Measurements from ENCODE around the gene BCL2.

BCL2 gene

GRCh38 chr18:63131959-63132818, 187.4 kb downstream of the BCL2 start:
- no peak for DNase-seq

DNA sequence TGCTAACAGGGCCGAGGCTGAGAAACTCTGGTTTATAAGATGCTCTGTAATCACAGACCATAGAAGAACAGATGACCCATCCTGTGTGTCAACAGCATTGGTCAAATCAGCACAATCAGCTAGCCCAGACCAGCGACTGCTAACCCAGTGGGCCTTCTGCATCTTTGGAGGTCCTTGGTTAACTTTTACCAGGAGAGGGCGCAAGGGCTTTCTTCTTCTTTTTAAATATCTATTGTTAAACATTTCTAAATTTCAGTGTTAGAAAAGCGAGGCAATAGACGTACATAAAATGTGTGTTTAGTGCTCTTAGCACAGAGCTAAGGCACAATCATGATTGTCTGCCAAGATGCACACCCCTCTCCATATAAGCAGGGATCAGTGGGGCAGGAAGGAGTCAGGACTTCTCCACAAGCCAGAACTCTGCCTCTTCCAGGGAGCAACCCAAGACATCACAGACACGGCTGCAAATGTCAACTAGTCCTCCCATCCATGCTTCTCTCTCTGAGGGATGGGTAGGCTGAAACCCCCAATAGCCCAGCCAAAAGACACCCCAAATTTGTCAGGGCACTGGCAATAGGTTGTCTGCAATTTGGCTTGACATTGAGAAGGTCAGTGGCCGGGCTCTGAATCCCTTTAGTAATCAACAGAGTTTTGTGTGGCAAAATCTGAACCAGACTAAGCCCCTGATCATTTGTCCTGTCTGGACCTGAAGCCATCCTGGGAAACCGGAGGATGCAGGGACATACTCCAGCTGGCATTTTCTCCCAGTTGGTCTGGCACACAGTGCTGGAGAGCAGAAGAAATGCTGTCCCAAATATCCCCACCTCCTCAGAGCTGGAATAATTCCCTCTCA, 188.2 kb downstream of the BCL2 start:
- DNase-seq, result peak; percentile 41

DNA sequence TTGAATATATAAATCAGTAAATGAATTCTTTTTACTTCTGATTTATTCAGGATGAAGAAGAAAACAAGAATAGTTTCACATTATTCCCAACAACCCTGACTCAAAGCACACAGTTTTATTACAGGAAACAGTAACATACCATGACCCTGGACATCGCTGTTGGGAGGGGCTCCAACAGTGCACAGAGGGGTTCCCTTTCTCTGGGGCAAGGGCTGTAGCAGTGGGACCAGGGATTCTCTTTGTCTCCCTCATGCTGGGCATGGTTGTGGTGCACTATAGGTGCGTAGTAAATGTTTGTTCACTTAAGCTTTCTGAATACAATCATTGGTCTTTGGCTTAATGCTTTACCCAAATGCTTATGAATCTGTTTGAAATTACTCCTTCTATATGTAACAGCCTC, 189.4 kb downstream of the BCL2 start:
- no peak for DNase-seq

- DNase-seq, result no peak
Observed at GRCh38 chr18:63128237-63128974, 191.2 kb downstream of the BCL2 start.

DNA sequence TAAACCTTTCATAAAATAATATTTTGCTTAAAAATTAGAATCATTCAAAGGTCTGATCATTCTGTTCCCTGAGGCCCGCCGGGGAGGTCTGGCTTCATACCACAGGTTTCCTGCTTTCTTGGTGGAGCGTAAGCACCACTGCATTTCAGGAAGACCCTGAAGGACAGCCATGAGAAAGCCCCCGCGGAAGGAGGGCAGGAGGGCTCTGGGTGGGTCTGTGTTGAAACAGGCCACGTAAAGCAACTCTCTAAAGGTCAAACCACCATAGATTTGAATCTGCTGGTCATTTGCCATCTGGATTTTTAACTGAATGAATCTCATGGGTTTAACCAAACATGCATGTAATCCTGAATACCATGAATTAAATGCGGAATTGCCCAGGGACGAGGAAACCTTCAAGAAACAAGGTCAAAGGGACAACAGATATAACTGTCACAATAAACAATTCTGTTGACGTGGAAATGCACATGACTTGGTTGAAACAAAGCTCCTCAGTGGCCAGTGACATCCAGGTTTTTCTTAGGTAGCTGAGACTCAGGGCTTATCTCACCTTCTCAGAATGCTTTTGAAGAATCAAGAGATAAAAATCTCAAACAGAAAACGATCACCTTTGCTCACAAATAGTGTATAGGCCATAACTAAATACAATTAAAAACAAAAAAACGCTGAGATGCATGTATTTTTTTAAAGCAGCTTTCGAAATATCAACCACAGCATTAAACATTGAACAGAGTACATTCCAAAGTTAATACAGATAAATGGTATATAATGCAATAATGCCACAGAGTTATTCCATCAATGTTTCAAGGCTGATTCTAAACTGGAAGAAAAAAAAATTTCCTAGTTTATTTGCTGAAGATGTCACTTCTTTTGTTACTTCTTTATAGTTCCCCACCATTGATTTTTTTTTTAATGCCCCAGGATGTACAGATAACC, 193.2 kb downstream of the BCL2 start:
- no peak for DNase-seq

DNA sequence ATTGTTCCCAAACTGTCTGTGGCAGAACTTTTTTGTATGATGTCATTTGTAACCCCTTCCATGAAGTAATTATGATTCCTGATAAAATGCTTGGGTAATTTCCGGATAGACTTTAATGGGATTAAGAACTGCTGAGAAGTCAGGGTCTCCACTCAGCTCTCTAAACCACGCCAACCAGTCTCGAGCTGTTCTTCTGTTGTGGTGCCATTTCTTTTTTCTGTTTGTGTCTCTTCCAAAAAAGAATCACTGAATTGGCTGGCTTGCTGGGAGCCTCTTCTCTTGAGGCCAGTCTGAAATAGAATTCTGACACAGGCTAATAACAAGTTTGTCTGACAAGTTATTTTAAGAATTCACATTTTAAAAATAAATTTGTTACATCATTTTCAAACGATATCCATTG, 198.9 kb downstream of the BCL2 start:
- no peak for DNase-seq

- no peak for DNase-seq
Observed at GRCh38 chr18:63119647-63120046, 199.9 kb downstream of the BCL2 start.

GRCh38 chr18:63113899-63114565, 205.5 kb downstream of the BCL2 start:
- no peak for DNase-seq

- no peak for DNase-seq
Observed at GRCh38 chr18:63112706-63113105, 206.9 kb downstream of the BCL2 start.

- no peak for DNase-seq
Observed at GRCh38 chr18:63111671-63112402, 207.7 kb downstream of the BCL2 start.

GRCh38 chr18:63109802-63110201, 209.8 kb downstream of the BCL2 start:
- no peak for DNase-seq

GRCh38 chr18:63109022-63109421, 210.5 kb downstream of the BCL2 start:
- no peak for DNase-seq

DNA sequence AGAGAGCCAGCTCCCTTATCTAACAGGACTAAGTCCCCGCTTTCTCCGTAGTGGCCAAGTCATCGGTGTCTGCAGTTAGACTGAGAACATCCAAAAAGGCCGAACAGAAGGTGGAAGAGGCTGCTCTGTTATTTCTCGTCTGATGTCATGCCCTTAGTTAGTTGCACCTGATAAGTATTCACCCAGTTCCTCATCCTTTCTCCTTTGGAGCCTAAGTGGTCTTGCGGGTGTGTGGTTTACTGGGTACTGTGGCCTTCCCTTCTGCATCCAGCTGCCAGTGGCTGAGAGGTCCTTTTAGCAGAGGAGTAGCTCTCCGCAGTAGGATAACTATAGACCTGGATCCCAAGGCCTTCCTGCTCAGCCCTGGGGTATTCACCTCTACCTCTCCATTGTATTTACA, 211.6 kb downstream of the BCL2 start:
- no peak for DNase-seq

DNA sequence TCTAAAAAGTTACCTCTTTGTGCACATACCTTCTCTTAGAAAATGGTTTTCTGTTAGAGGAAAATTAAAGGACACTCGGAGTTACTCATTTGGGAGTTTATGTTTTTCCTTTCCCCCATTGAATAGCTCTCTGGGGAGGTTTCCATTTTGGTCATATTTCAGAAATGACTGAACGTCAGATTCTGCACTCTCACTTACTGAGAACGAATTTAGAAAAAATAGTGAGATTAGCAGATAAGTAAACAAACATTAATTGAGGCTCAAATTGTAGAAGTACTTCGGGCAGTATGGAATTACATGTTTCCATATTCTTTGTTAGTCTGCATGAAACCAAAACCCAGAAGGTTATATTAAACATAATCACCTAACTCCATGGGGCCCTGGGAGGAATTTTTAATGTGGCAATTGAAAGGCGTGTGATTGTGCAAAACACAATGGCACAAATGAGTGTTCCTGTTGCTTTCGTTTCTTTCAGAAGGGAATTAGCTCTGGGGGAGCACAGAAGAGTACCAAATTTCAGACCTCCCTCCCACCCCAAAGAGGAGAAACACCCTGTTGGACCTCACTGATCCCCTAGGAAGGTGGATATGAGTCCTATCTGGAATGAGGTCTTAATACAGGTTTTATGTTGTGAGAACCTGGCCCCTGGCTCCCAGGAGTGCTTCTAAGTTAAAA, 212.3 kb downstream of the BCL2 start:
- no peak for DNase-seq

GRCh38 chr18:63106727-63107126, 212.8 kb downstream of the BCL2 start:
- no peak for DNase-seq

GRCh38 chr18:63105636-63106316, 213.8 kb downstream of the BCL2 start:
- no peak for DNase-seq

- no peak for DNase-seq
Observed at GRCh38 chr18:63104868-63105267, 214.7 kb downstream of the BCL2 start.

DNA sequence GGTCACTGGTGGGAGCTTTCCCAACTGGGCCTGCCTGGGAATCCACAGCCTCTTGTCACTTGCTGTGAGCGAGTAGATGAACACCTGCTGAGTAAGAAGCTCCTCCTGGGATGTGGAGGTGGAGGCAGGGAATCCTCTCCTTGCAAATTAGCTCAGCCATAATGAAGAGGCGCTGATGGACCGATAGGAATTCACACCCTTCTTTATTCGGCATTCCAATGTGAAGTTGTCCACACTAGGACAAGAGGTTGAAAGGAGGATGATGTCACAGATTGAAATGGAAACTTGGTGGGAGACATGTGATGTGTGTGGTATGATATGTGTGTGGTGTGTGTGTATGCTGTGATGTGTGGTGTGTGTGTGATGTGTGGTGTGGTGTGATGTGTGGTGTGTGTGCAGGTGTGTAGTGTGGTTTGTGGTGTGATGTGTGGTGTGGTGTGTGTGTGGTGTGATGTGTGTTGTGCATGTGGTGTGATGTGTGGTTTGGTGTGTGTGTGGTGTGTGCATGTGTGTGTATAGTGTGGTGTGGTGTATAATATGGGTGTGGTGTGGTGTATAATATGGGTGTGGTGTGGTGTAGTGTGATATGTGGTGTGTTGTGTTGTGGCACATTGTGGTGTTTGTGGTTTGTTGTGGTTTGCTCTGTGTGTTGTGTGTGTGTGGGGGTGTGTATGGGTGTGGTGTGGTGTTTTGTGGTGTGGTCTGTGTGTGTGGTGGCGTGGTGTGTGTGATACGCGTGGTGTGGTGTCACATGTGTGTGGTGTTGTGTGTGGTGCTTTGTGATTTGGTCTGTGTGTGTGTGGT, 216.4 kb downstream of the BCL2 start:
- no peak for DNase-seq

DNA sequence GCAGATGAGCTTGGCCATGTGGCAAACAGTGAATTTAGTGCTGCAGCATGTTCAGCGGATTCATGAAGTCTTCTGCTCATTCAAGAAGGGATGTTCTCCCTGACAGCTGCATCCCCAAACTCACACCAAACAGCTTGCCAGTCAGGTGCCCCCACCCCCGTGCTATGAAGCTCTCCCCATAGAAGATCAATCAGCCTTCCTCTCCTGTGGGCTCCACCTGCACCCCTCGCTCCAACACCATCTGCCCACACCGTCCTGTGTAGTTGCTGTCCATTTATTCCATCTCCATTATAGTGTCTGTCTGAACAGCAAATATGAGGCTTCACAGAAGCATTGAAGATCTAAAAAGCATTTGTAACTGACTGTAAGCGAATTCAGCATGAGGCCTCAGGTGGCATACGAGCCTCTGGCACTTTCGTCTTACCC, 218.9 kb downstream of the BCL2 start:
- DNase-seq, result no peak

Data from NCI-H1694 (cell line).